SK-N-SH treated with all-trans-retinoic acid at 6 μM for 48 hours (cell line): ENCODE measurements around the gene MCM5.

Source experiments
- ARNTL ChIP-seq: fragments of 450-650 bp; formaldehyde crosslinking; IDR thresholded peaks from 2 replicates; pipeline ENCODE4 v1.5.0; 2020; ENCODE audit warnings: low read depth, mild to moderate bottlenecking, moderate library complexity, borderline replicate concordance
- CSDC2 ChIP-seq: fragments of 250-450 bp; sonication (Bioruptor Pico); IDR thresholded peaks from 2 replicates; pipeline ENCODE4 v1.5.0; 2020; ENCODE audit warnings: mild to moderate bottlenecking, moderate library complexity
- ESRRG ChIP-seq: fragments of 250-450 bp; sonication (Bioruptor Pico); IDR thresholded peaks from 2 replicates; pipeline ENCODE4 v1.6.1; 2021; ENCODE audit warnings: mild to moderate bottlenecking
- TOX ChIP-seq: fragments of 250-450 bp; sonication (Bioruptor Pico); IDR thresholded peaks from 2 replicates; pipeline ENCODE4 v1.8.0; 2021; ENCODE audit warnings: mild to moderate bottlenecking, moderate library complexity, borderline replicate concordance
- ZNF70 ChIP-seq: fragments of 450-650 bp; formaldehyde crosslinking; IDR thresholded peaks from 2 replicates; pipeline ENCODE4 v1.5.0; 2020; ENCODE audit warnings: mild to moderate bottlenecking, moderate library complexity

DNA sequence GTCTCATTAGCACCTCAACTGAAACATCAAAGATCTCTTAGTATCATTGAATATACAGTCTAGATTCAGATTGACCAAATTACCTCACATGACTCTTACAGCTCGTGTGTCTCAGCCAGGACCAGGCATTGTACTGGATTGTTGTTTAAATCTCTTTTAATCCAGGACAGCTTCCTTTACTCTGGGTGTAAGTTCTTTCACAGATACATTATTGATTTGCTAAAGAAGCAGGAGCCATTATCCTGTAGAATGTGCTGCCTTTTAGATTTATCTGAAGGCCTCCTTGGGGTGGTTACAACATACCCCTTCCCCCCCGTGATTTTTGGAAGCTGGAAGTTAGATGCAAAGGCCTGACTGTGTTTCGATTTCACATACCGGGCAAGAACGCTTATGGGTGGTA lies 4.2 kb downstream of the MCM5 start:
- no peak for TF ChIP-seq CSDC2
- no peak for TF ChIP-seq ESRRG (CRISPR knock-in tag)
- TF ChIP-seq TOX (CRISPR knock-in tag): no peak
- no peak for TF ChIP-seq ARNTL (CRISPR knock-in tag)
- TF ChIP-seq ZNF70: no peak
